ENCODE measurements around the gene PMPCA.

DNA sequence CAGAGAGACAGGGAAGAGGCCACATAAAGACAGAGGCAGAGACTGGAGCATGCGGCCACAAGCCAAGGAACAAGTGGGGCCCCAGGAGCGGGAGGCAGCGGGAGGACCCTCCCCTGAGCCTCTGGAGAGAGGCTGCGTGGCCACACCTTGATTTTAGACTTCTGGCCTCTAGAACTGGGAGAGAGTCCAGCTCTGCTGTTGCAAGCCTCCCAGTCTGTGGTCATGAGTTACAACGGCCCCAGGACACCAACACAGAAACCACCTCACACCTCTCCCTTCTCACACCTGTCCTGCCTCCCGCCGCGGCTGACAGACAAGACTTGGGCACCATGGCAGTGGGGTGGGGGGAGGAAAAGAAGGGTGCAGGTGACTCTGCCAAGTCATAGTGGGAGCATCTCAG is 27.0 kb downstream of the PMPCA start:
- TF ChIP-seq, protein P1, sequence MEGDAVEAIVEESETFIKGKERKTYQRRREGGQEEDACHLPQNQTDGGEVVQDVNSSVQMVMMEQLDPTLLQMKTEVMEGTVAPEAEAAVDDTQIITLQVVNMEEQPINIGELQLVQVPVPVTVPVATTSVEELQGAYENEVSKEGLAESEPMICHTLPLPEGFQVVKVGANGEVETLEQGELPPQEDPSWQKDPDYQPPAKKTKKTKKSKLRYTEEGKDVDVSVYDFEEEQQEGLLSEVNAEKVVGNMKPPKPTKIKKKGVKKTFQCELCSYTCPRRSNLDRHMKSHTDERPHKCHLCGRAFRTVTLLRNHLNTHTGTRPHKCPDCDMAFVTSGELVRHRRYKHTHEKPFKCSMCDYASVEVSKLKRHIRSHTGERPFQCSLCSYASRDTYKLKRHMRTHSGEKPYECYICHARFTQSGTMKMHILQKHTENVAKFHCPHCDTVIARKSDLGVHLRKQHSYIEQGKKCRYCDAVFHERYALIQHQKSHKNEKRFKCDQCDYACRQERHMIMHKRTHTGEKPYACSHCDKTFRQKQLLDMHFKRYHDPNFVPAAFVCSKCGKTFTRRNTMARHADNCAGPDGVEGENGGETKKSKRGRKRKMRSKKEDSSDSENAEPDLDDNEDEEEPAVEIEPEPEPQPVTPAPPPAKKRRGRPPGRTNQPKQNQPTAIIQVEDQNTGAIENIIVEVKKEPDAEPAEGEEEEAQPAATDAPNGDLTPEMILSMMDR (IDR thresholded peaks at IDR 0.05) = no peak
- no peak for TF ChIP-seq POLR2A (IDR thresholded peaks at IDR 0.05; ENCODE audit: low read depth)
- TF ChIP-seq EP300 (IDR thresholded peaks at IDR 0.05) = no peak

Data from esophagus muscularis mucosa (tissue), 4 donors.